B cell (primary cell): ENCODE measurements around the gene FCER1G. TPM values are rescaled to one million over a fixed set of nuclear protein-coding genes. Genes with fewer than 3 reads are reported as not detected.

Source experiments
- ATAC-seq: fragments of 200-7000 bp; cut with Tn5 transposase; one replicate; pipeline ENCODE4 v1.10.0; 2021; ENCODE audit warnings: low read depth, mild to moderate bottlenecking, moderate number of reproducible peaks, moderate library complexity
- CTCF ChIA-PET: fragments of 350-600 bp; sonication (Branson Sonifier 250); formaldehyde crosslinking; loops from one replicate; lab custom pipeline; 2021; ENCODE audit warnings: antibody characterized with exemption, inconsistent platforms; lab: Charles Lee
- POLR2A ChIA-PET: fragments of 350-600 bp; sonication (Branson Sonifier 250); formaldehyde crosslinking; loops from one replicate; lab custom pipeline; 2021; ENCODE audit warnings: antibody characterized with exemption; lab: Charles Lee
- DNase-seq: peaks from one replicate; pipeline ENCODE4 v3.0.0; 2013
- H2AFZ ChIP-seq: 2 replicates; pipeline ENCODE4 v1.6.1; 2012; ENCODE audit warnings: mild to moderate bottlenecking, low read depth, low read length; ENCODE audit not compliant: insufficient read depth, poor library complexity, severe bottlenecking
- H3K27ac ChIP-seq, 2 donors: 1 replicate in 1 of 2; 2 replicates in 1 of 2; pipeline ENCODE4 v1.5.1; 2012 to 2013; ENCODE audit warnings: low read length in 2 of 2, mild to moderate bottlenecking in 2 of 2, moderate library complexity in 1 of 2
- H3K27me3 ChIP-seq, 4 experiments: fragments of 200-600 bp in 1 of 4; sonication (generic) in 1 of 4; replicated peaks in 1 of 4; 1 replicate in 2 of 4; 2 replicates in 2 of 4; pipeline versions ENCODE4 v1.6.1 to v1.7.0; 2013 to 2016; ENCODE audit warnings: low read length in 3 of 4, mild to moderate bottlenecking in 2 of 4, mixed read lengths in 1 of 4, moderate library complexity in 1 of 4; ENCODE audit not compliant: insufficient read depth in 4 of 4, control insufficient read depth in 3 of 4; ENCODE audit errors: control extremely low read depth in 1 of 4
- H3K36me3 ChIP-seq, 2 experiments: replicated peaks in 1 of 2; 1 replicate in 1 of 2; 2 replicates in 1 of 2; pipeline versions ENCODE4 v1.6.1 to v1.7.1; 2013; ENCODE audit warnings: low read length in 1 of 2; ENCODE audit not compliant: insufficient read depth in 2 of 2, control insufficient read depth in 1 of 2; ENCODE audit errors: control extremely low read depth in 1 of 2, extremely low read depth in 1 of 2
- H3K4me1 ChIP-seq, 2 donors: fragments of 200-600 bp in 1 of 2; sonication (generic) in 1 of 2; 1 replicate in 1 of 2; 2 replicates in 1 of 2; pipeline versions ENCODE4 v1.5.1 to v1.6.1; 2013 to 2017; ENCODE audit warnings: low read length in 2 of 2; ENCODE audit not compliant: control insufficient read depth in 2 of 2, insufficient read depth in 2 of 2
- H3K4me2 ChIP-seq: replicated peaks from 2 replicates; pipeline ENCODE3; 2012; ENCODE audit warnings: mild to moderate bottlenecking, low read depth, low read length; ENCODE audit not compliant: poor library complexity, severe bottlenecking
- H3K4me3 ChIP-seq, 5 experiments: fragments of 200-600 bp in 1 of 5; sonication (generic) in 1 of 5; 1 replicate in 3 of 5; 2 replicates in 2 of 5; pipeline versions ENCODE4 v1.5.1 to v1.7.0; 2011 to 2016; ENCODE audit warnings: low read length in 4 of 5, mild to moderate bottlenecking in 4 of 5, low read depth in 2 of 5, control low read depth in 1 of 5, moderate library complexity in 1 of 5; ENCODE audit not compliant: insufficient read depth in 1 of 5; ENCODE audit errors: control extremely low read depth in 1 of 5, extremely low read depth in 1 of 5
- H3K79me2 ChIP-seq: fragments of 200-600 bp; sonication (generic); one replicate; pipeline ENCODE4 v1.6.0; 2016; ENCODE audit warnings: low read length; ENCODE audit not compliant: control insufficient read depth, insufficient read depth
- H3K9ac ChIP-seq: fragments of 200-600 bp; sonication (generic); 2 replicates; pipeline ENCODE4 v1.6.1; 2017; ENCODE audit warnings: mild to moderate bottlenecking, low read length, moderate library complexity
- H3K9me3 ChIP-seq, 3 donors: one replicate each; pipeline versions ENCODE4 v1.6.1 to v1.7.1; 2013; ENCODE audit warnings: low read length in 2 of 3; ENCODE audit not compliant: control insufficient read depth in 2 of 3, insufficient read depth in 1 of 3; ENCODE audit errors: control extremely low read depth in 1 of 3
- H4K20me1 ChIP-seq: 2 replicates; pipeline ENCODE4 v1.6.0; 2012; ENCODE audit warnings: mild to moderate bottlenecking, low read length; ENCODE audit not compliant: insufficient read depth, control insufficient read depth, poor library complexity, severe bottlenecking
- H3K27ac Mint-ChIP-seq: one replicate; pipeline ENCODE4 v1.8.0; 2021; ENCODE audit warnings: mixed read lengths
- H3K27me3 Mint-ChIP-seq: one replicate; pipeline ENCODE4 v1.8.0; 2021; ENCODE audit warnings: mixed read lengths
- H3K4me1 Mint-ChIP-seq: one replicate; pipeline ENCODE4 v1.8.0; 2021; ENCODE audit warnings: mixed read lengths
- H3K4me3 Mint-ChIP-seq: one replicate; pipeline ENCODE4 v1.8.0; 2021; ENCODE audit warnings: mixed read lengths
- H3K9me3 Mint-ChIP-seq: one replicate; pipeline ENCODE4 v1.8.0; 2022; ENCODE audit warnings: mixed read lengths; ENCODE audit not compliant: insufficient read depth
- CTCF ChIP-seq: fragments of 200-600 bp; IDR thresholded peaks from one replicate; pipeline ENCODE4 v1.8.0; 2022; ENCODE audit warnings: antibody characterized with exemption, mild to moderate bottlenecking
- EZH2 ChIP-seq: IDR thresholded peaks from 2 replicates; pipeline ENCODE4 v1.6.1; 2012; ENCODE audit warnings: borderline replicate concordance, low read depth, mild to moderate bottlenecking, moderate library complexity, low read length; ENCODE audit not compliant: insufficient read depth, poor library complexity, severe bottlenecking
- WGBS: methylation state at CpG from one replicate; pipeline ENCODE4 v1.1.5; 2013; ENCODE audit warnings: missing lambda C conversion rate; ENCODE audit not compliant: insufficient coverage; 5-methylcytosine and 5-hydroxymethylcytosine counted together
- intact Hi-C: fragments of 100-400 bp; cut with micrococcal nuclease; formaldehyde crosslinking; loops from one replicate; pipeline ENCODE4 v1.10.0; 2022
- polyA plus RNA-seq: library from polyadenylated mRNA; depleted of rRNA; stranded (reverse); fragments of >200 nt; gene quantifications from 2 replicates; pipeline ENCODE4 v1.2.3, GENCODE V29; 2012
- total RNA-seq, 2 donors: library from RNA; stranded (reverse); fragments of 120-200 nt in 1 of 2; gene quantifications; 1 replicate in 1 of 2; 2 replicates in 1 of 2; pipeline versions ENCODE4 v1.2.3 to v1.2.4, GENCODE V29; 2013 to 2022

Gene FCER1G
- total and polyA plus RNA-seq, 2 donors (not counting 1 experiment from before 2014, with no cell fraction given) = 0.76 to 13.6 TPM

GRCh38 chr1:161192476-161193465 lies 22.3 kb upstream of the FCER1G start:
- 93% methylated on average over 12 of the region's 15 CpGs for WGBS
- Histone ChIP-seq H3K27me3 (no peaks in the 10 kb centered on the region), H3K27ac (no peak overlapping the region), H3K4me1 (peaks cover 56 to 71% of the 10 kb centered on the region in 2 donors), H2AFZ (peak overlapping the region; percentile 39), H3K4me3 (no peak overlapping the region), H3K9me3 (no peaks in the 10 kb centered on the region), H3K9ac (no peak overlapping the region), H4K20me1 (no peaks in the 10 kb centered on the region), H3K79me2 (peaks cover 26% of the 10 kb centered on the region), H3K4me2 (peak overlapping the region; percentile 12), H3K36me3 (no peaks in the 10 kb centered on the region)
- DNase-seq (peak; percentile 83), ATAC-seq (peak; percentile 91)
- H3K4me3 Mint-ChIP-seq = no peak overlapping the region
- TF ChIP-seq EZH2 (no peak), CTCF (peak; percentile 92)
- CTCF ChIA-PET = interaction anchor here (0.6 to 4.8 kb wide), 23 partner anchors 10 to 191 kb away, joined by 3 to 64 read pairs (median 3); partner anchors contain the start of genes DEDD, NDUFS2, PPOX and TOMM40L
- H3K27me3 Mint-ChIP-seq = no peaks in the 10 kb centered on the region
- intact Hi-C loops = loop anchor here (1.0 to 5.0 kb wide), 5 partner anchors 10 to 190 kb away; partner anchors contain the start of genes NDUFS2, PPOX and TOMM40L
- H3K27ac Mint-ChIP-seq = peak overlapping the region; percentile 72
- POLR2A ChIA-PET = no interaction called here
- H3K4me1 Mint-ChIP-seq = peaks cover 56% of the 10 kb centered on the region
- H3K9me3 Mint-ChIP-seq = no peaks in the 10 kb centered on the region
